HepG2 (cell line): Measurements from ENCODE around the gene HEXIM1. TPM values are rescaled to one million over a fixed set of nuclear protein-coding genes. Genes with fewer than 3 reads are reported as not detected.

Source experiments
- ATF1 ChIP-seq: IDR thresholded peaks from 2 replicates; pipeline ENCODE4 v1.6.1; 2016; ENCODE audit warnings: mild to moderate bottlenecking, control low read depth
- BATF2 ChIP-seq: sonication (generic); formaldehyde crosslinking; IDR thresholded peaks from 2 replicates; pipeline ENCODE4 v1.8.0; 2022; ENCODE audit warnings: mild to moderate bottlenecking, missing genetic modification reagents, moderate library complexity
- DNMT1 ChIP-seq: sonication (generic); formaldehyde crosslinking; IDR thresholded peaks from 2 replicates; pipeline ENCODE4 v1.5.1; 2020; ENCODE audit warnings: mild to moderate bottlenecking, missing genetic modification reagents
- ETS1 ChIP-seq: sonication (generic); formaldehyde crosslinking; IDR thresholded peaks from 2 replicates; pipeline ENCODE4 v1.4.0; 2020; ENCODE audit warnings: missing genetic modification reagents
- FOXK1 ChIP-seq: sonication (generic); formaldehyde crosslinking; IDR thresholded peaks from 2 replicates; pipeline ENCODE4 v1.4.0; 2020; ENCODE audit warnings: low read depth, missing genetic modification reagents, borderline replicate concordance
- LBX2 ChIP-seq: sonication (generic); formaldehyde crosslinking; IDR thresholded peaks from 2 replicates; pipeline ENCODE4 v1.5.0; 2020; ENCODE audit warnings: missing genetic modification reagents, mild to moderate bottlenecking, borderline replicate concordance
- SMAD3 ChIP-seq: sonication (generic); formaldehyde crosslinking; IDR thresholded peaks from 2 replicates; pipeline ENCODE4 v1.4.0; 2020; ENCODE audit warnings: missing genetic modification reagents
- ZBED4 ChIP-seq: sonication (generic); formaldehyde crosslinking; IDR thresholded peaks from 2 replicates; pipeline ENCODE4 v1.4.0; 2020; ENCODE audit warnings: missing genetic modification reagents, borderline replicate concordance
- ZKSCAN8 ChIP-seq: IDR thresholded peaks from 2 replicates; pipeline ENCODE4 v1.6.1; 2016; ENCODE audit warnings: borderline replicate concordance, missing genetic modification reagents, missing compliant biosample characterization
- ZNF687 ChIP-seq: sonication (generic); formaldehyde crosslinking; IDR thresholded peaks from 2 replicates; pipeline ENCODE4 v1.5.1; 2020; ENCODE audit warnings: mild to moderate bottlenecking, missing genetic modification reagents, moderate library complexity
- ZNF772 ChIP-seq: sonication (generic); formaldehyde crosslinking; IDR thresholded peaks from 2 replicates; pipeline ENCODE4 v1.5.0; 2020; ENCODE audit warnings: mild to moderate bottlenecking, missing genetic modification reagents
- polyA plus RNA-seq, 8 experiments: library from polyadenylated mRNA; depleted of rRNA in 3 of 8; stranded (reverse) in 7 of 8; unstranded in 1 of 8; fragments of >200 nt; fragmentation: Illumina TruSeq in 4 of 8; extraction: Trizol in 4 of 8; gene quantifications; 2 replicates each; pipeline versions ENCODE4 v1.2.1 to v1.2.3, GENCODE V29; 2011 to 2016; ENCODE audit warnings: low read depth in 4 of 8, missing spikeins in 1 of 8, mixed read lengths in 1 of 8; ENCODE audit not compliant: insufficient read depth in 1 of 8
- total RNA-seq, 5 experiments: library from RNA; depleted of rRNA; stranded (reverse); fragments of >200 nt; fragmentation: Illumina TruSeq; extraction: Trizol; gene quantifications; 2 replicates each; pipeline ENCODE4 v1.2.3, GENCODE V29; 2016; ENCODE audit warnings: low read depth in 1 of 5

HEXIM1 gene
- total and polyA plus RNA-seq, 2 of the 13 experiments (the other 11 are each of a cell fraction or from before 2014, with no cell fraction given), result 10.5 to 16.6 TPM

- TF ChIP-seq ZBED4 (CRISPR knock-in tag), result no peak
- TF ChIP-seq BATF2 (CRISPR knock-in tag), result no peak
- peak; percentile 24; the same call in 1 of the 2 replicates for TF ChIP-seq ETS1 (CRISPR knock-in tag)
- TF ChIP-seq ATF1 (CRISPR knock-in tag), result no peak
- TF ChIP-seq FOXK1 (CRISPR knock-in tag), result no peak
- no peak for TF ChIP-seq ZKSCAN8 (CRISPR knock-in tag)
- TF ChIP-seq DNMT1 (CRISPR knock-in tag), result no peak
- peak; percentile 40; the same call in 1 of the 2 replicates for TF ChIP-seq SMAD3 (CRISPR knock-in tag)
- peak; percentile 84 for TF ChIP-seq ZNF687 (CRISPR knock-in tag)
- 0 out of 2 replicates have a peak, but pooled peaks have one; percentile 70 for TF ChIP-seq ZNF772 (CRISPR knock-in tag)
- no peak for TF ChIP-seq LBX2
Measured at GRCh38 chr17:45132572-45133463, 15.5 kb upstream of the HEXIM1 start (continued).
